NCI-H345 treated with DMSO at 0.1 percent for 48 hours (cell line): ENCODE measurements around the gene UCK1.
"Not testable (repeated sequence)": the region's sequence is repeated elsewhere in the genome, so short reads cannot be mapped to it uniquely, and the experiment has no call there.

ENCODE experiments used
- DNase-seq: peaks from one replicate; lab custom pipeline; 2025; ENCODE audit not compliant: unreplicated experiment; lab: John Stamatoyannopoulos, UW

The UCK1 gene

GRCh38 chr9:131523451-131524435 is 7.3 kb downstream of the UCK1 start:
- no peak for DNase-seq

- DNase-seq = no peak
Observed at GRCh38 chr9:131523086-131523388, 8.0 kb downstream of the UCK1 start.

GRCh38 chr9:131522257-131523085 is 8.6 kb downstream of the UCK1 start:
- DNase-seq = no peak

- DNase-seq = no peak
Observed at GRCh38 chr9:131521822-131522221, 9.2 kb downstream of the UCK1 start.

GRCh38 chr9:131521203-131521602 is 9.9 kb downstream of the UCK1 start:
- DNase-seq = no peak

- DNase-seq = no peak
Observed at GRCh38 chr9:131520503-131520902, 10.6 kb downstream of the UCK1 start.

- DNase-seq = no peak
Observed at GRCh38 chr9:131518553-131518952, 12.5 kb downstream of the UCK1 start.

GRCh38 chr9:131517761-131518190 is 13.3 kb downstream of the UCK1 start:
- no peak for DNase-seq

GRCh38 chr9:131516930-131517329 is 14.1 kb downstream of the UCK1 start:
- no peak for DNase-seq

GRCh38 chr9:131516100-131516499 is 15.0 kb downstream of the UCK1 start:
- DNase-seq = no peak

- DNase-seq = not testable (repeated sequence)
Observed at GRCh38 chr9:131515559-131516031, 15.5 kb downstream of the UCK1 start.

- DNase-seq = no peak
Observed at GRCh38 chr9:131513177-131513576, 17.9 kb downstream of the UCK1 start.

- no peak for DNase-seq
Observed at GRCh38 chr9:131511880-131512279, 19.2 kb downstream of the UCK1 start.

- no peak for DNase-seq
Observed at GRCh38 chr9:131511416-131511815, 19.6 kb downstream of the UCK1 start.

GRCh38 chr9:131505012-131505411 is 26.1 kb downstream of the UCK1 start:
- DNase-seq = no peak

GRCh38 chr9:131503626-131504465 is 27.2 kb downstream of the UCK1 start:
- no peak for DNase-seq

GRCh38 chr9:131502781-131503625 is 28.1 kb downstream of the UCK1 start, which contains the start of gene POMT1:
POMT1 (plus strand) TSS chr9:131502918; CDS start chr9:131504219, 1,301 bp downstream.
- DNase-seq = peak; percentile 96

- no peak for DNase-seq
Observed at GRCh38 chr9:131500939-131501541, 30.0 kb downstream of the UCK1 start.

GRCh38 chr9:131500377-131500776 is 30.7 kb downstream of the UCK1 start:
- DNase-seq = no peak
